ENCODE measurements around the gene FAM9A. TPM values are rescaled to one million over a fixed set of nuclear protein-coding genes. Genes with fewer than 3 reads are reported as not detected.
"Not testable (repeated sequence)": the region's sequence is repeated elsewhere in the genome, so short reads cannot be mapped to it uniquely, and the experiment has no call there.

FAM9A gene
- total RNA-seq, 1 experiment from 2014 or later, result not detected

DNA sequence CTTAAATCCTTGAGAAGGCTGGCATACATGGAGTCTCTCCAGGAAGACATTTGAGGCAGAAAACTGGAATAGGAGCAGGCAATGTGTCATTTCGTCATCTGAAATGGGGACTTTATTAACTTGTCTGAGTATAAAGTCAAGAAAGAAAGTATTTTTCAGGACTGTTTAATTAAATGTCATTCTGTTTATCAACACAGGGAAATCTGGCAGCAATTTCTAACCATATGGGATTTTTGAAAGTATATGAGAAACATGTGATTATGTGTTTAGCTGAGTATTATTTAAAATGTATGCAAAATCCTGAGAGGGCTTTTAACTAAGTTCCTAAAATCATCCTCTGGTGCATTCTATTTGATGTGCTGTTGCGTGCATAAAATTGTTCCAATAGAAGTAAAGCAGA, 3.9 kb upstream of the FAM9A start:
- DNase-seq (ENCODE audit: low read depth), result no peak

GRCh38 chrX:8803326-8803725, 2.1 kb upstream of the FAM9A start:
- DNase-seq (ENCODE audit: low read depth), result peak; percentile 65

DNA sequence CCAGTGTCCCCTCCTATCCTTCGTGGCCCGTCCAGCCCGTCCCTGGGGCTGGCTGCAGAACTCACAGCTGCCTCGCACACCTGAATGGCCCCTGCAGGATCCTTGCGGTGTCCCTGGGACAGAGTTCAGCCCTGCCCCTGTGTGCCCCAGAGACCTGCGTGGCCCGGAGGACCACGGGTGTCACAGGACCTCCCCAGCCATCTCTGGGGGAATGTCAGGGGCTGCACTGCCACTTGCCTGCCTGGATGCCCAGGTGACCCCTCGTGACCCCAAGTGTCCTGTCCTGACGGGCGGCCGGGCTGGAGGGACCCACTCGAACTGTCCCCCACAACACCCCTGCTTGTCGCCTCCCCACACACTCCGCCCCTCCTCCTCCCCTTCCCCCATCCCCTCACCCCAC, 832 bp downstream of the FAM9A start:
- not testable (repeated sequence) for DNase-seq (ENCODE audit: low read depth)

GRCh38 chrX:8799281-8799680, 1.9 kb downstream of the FAM9A start:
- DNase-seq (ENCODE audit: low read depth), result not testable (repeated sequence)

- DNase-seq (ENCODE audit: low read depth), result not testable (repeated sequence)
Observed at GRCh38 chrX:8798702-8799101, 2.5 kb downstream of the FAM9A start.

DNA sequence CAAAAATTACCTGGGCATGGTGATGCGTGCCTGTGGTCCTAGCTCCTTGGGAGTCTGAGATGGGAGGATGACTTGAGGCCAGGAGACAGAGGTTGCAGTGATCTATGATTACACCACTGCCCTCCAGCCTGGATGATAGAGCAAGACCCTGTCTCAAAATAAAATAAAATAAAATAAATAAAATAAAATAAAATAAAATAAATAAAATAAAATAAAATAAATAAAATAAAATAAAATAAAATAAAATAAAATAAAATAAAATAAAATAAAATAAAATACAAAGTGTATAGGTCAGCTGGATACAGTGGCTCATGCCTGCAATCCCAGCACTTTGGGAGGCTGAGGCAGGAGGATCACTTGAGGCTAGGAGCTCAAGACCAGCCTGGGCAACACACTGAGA, 14.1 kb downstream of the FAM9A start:
- not testable (repeated sequence) for DNase-seq (ENCODE audit: low read depth)

DNA sequence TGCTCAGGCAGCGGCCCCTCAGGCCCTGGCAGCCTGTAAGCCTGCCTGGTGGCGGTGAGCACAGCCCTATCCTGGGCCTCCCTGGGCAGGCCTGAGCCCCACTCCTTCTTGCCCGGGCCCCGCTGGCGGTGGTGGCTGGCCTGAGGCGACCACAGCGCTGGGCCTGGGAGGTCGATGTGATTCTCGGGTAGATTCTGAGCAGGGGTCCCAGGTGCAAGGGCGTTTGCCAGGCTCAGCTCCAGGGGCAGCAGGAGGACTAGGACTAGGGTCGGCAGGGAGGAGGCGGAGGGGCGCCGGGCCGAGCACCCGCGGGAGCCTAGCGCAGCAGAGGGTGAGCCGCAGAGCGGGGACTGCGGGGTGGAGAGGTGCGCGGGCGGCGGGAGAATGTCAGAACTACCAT, 17.0 kb downstream of the FAM9A start:
- no peak for DNase-seq (ENCODE audit: low read depth)

DNA sequence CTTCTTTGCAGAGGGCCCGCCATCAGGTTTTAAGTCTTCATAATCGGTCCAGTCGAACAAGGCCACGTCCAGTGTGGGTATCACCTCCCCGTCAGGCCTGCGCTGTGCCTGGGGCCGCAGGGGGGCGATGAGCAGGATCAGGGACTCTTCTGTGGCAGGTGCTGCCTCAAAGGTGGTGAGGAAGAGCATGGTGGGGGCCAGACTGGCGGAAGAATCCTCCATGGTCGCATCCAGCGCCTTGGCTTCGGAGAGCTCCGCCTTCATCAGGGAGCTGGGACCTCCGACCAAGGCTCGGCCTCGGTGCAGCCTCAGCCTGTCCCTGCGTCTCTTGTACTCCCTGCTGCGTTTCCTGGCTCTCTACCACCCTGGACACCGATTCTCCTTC, 17.5 kb downstream of the FAM9A start:
- DNase-seq (ENCODE audit: low read depth), result no peak

GRCh38 chrX:8783097-8783713, 18.0 kb downstream of the FAM9A start:
- no peak for DNase-seq (ENCODE audit: low read depth)

DNA sequence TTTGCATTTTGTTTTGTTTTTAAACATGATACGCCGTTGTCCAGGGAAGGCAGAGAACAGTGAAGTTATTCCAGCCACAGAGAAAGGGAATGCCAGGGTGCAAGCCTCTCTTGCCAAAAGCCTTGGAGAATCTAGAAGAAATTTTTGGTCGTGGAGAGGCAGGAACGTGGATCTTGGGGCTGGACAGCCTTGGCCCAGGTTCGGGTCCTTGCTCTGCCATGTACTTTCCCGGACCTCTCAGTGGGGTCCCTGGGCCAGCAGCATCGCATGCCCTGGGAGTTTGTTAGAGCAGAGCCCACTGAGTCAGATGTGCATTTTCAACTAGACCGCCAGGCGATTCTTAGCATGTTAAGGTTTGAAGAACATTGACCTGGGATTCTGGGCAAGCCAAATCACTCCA, 18.6 kb downstream of the FAM9A start:
- DNase-seq (ENCODE audit: low read depth), result no peak

DNA sequence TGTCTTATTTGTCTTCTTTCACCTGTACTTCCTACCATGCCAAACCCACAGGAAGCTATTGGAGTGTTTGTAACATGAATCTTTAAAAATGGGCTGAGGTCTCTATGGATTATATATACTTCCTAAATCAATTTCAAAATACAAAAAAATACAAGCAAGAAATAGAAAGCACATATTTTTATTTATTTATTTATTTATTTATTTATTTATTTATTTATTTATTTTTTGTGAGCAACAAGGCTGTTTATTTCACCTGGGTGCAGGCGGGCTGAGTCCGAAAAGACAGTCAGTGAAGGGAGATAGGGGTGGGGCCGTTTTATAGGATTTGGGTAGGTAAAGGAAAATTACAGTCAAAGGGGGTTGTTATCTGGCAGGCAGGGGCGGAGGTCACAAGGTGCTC, 19.3 kb downstream of the FAM9A start:
- DNase-seq (ENCODE audit: low read depth), result not testable (repeated sequence)

- DNase-seq (ENCODE audit: low read depth), result no peak
Observed at GRCh38 chrX:8773117-8773516, 28.1 kb downstream of the FAM9A start.

GRCh38 chrX:8760021-8760420, 41.2 kb downstream of the FAM9A start:
- peak; percentile 24 for DNase-seq (ENCODE audit: low read depth)

DNA sequence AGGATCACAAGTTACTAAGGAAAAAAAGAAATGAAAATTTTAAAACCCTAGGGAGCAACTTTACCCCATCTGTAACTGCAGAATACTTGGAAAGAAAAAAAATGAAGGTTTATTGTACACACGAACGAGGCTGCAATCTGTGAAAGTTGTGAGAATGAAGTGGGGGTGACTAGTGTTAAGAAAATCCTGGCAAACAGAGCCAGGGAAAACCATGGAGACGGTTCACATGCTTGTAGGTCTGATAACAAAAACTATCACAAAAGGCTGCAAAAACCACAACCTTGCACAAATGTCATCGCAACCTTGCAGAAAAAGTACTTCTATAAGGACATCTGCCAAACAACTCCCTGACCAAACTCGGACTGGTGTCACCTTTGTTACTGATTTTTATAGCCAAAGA, 42.5 kb downstream of the FAM9A start:
- DNase-seq (ENCODE audit: low read depth), result not testable (repeated sequence)

DNA sequence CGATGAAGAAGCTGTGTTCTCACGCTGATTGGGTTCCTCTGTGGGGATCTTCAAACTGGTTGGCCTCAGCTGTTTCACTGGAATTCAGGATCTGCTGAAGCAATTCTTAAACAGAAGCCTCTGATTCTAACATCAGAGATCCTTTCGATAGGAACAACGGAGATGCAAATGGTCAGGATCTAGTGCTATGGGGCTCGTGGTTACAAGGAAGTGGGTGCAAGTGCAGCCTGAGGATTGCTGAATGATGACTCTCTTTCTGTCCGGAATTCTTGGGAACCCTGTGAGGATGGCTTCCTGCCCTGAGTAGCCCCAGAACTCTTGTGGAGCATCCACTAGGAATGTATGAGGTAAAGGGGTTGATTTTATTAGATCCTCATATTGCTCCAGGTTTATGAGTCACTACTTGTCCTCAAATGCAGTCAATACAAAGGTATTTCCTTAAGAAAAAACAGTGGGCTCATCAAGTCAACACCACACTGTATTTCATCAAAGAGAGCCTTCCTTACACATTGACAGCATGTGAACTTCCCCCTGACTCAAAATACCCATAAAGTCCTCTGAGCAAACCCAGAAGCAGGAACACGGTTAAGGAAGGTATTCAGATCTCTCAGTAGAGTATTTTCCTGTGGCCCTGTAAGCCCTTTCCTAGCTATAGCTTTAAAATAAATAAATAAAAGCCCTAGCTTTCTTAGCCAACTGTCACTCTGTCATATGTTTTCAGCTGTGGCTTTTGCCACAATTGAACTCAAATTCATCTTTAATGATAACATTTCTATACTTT, 43.4 kb downstream of the FAM9A start:
- DNase-seq (ENCODE audit: low read depth), result peak; percentile 90

DNA sequence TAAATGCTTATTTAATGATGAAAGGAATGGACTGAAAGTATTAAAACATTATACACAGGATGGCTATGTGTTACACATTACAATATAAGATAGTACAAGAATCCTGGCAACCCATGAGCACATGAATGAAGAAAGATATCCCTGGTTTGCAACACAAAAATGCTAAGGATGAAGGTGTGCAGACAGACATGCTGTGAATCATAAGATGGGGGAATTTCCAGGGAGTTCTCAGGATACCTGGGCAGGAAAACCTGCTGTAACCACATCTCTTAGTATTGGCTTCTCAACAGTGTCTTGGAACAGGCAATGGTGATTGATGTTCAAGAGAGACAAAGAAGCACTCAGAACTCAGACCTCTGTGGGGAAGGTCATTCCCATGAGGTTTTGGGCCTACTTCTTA, 45.4 kb downstream of the FAM9A start:
- DNase-seq (ENCODE audit: low read depth), result no peak

GRCh38 chrX:8755116-8755515, 46.1 kb downstream of the FAM9A start:
- DNase-seq (ENCODE audit: low read depth), result peak; percentile 15

DNA sequence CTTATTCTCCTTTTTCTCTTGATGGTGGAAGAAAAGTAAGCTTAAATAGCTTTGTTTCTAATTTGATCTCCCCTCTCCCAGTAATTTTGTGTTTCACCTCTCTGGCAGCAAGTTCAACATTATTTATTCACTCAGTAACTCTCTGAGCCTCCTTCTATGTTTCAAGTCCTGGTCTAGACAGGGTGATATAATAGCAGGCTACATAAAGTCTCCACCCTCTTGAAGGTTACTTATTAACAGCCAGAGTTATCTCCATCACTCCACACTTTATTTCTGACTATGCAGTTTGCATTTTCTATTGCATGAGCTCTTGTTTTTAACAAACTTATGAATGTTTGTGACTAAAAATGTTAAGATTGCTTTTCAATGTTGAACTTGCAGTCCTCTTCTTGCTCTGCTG, 51.5 kb downstream of the FAM9A start:
- DNase-seq (ENCODE audit: low read depth), result no peak

GRCh38 chrX:8748855-8749254, 52.3 kb downstream of the FAM9A start:
- DNase-seq (ENCODE audit: low read depth), result peak; percentile 61

- peak; percentile 37 for DNase-seq (ENCODE audit: low read depth)
Observed at GRCh38 chrX:8743126-8743732, 58.0 kb downstream of the FAM9A start.

DNA sequence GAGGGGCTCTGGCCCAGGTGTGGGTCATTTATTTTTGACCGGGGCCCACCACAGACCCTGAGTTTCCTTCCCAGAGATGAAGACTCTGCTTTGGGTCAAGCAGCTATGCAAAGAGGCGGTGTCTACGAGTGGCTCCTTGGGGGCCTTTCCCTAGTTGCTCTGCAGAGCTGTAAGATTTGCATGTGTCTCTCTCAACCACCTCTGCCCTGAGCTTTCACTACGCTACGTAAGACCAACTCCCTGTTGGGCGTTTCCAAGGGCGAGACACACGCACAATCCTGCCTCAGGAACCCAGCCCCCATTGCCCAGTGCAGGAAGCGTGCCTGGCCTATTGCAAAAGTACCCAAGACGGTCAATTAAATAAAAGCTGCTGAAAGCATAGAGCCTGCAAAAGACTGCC, 59.2 kb downstream of the FAM9A start:
- no peak for DNase-seq (ENCODE audit: low read depth)
